NCI-H2227 treated with DMSO at 0.1 percent for 48 hours (cell line): ENCODE measurements around the gene ROBO2.

ENCODE experiments used
- DNase-seq: peaks from one replicate; lab custom pipeline; 2025; lab: John Stamatoyannopoulos, UW

ROBO2 gene

GRCh38 chr3:77052051-77052501 lies 12.2 kb downstream of the ROBO2 start:
- DNase-seq = no peak

GRCh38 chr3:77052733-77053670 lies 13.1 kb downstream of the ROBO2 start:
- DNase-seq = no peak

- DNase-seq = no peak
Measured at GRCh38 chr3:77053795-77054194, 13.9 kb downstream of the ROBO2 start.

- no peak for DNase-seq
Measured at GRCh38 chr3:77055841-77056341, 16.0 kb downstream of the ROBO2 start.

- no peak for DNase-seq
Measured at GRCh38 chr3:77059354-77059753, 19.5 kb downstream of the ROBO2 start.

GRCh38 chr3:77063423-77063822 lies 23.5 kb downstream of the ROBO2 start:
- DNase-seq = peak; percentile 6

- DNase-seq = no peak
Measured at GRCh38 chr3:77065750-77066149, 25.9 kb downstream of the ROBO2 start.

GRCh38 chr3:77066829-77067228 lies 26.9 kb downstream of the ROBO2 start:
- DNase-seq = no peak

GRCh38 chr3:77068808-77069207 lies 28.9 kb downstream of the ROBO2 start:
- DNase-seq = no peak

- DNase-seq = no peak
Measured at GRCh38 chr3:77071364-77071763, 31.5 kb downstream of the ROBO2 start.

GRCh38 chr3:77071809-77072208 lies 31.9 kb downstream of the ROBO2 start:
- no peak for DNase-seq

GRCh38 chr3:77072232-77072631 lies 32.3 kb downstream of the ROBO2 start:
- no peak for DNase-seq

- DNase-seq = no peak
Measured at GRCh38 chr3:77078279-77078678, 38.4 kb downstream of the ROBO2 start.

- DNase-seq = no peak
Measured at GRCh38 chr3:77079988-77080610, 40.2 kb downstream of the ROBO2 start.

GRCh38 chr3:77081240-77081661 lies 41.4 kb downstream of the ROBO2 start:
- DNase-seq = peak; percentile 73

GRCh38 chr3:77084511-77084910 lies 44.6 kb downstream of the ROBO2 start:
- no peak for DNase-seq

- DNase-seq = no peak
Measured at GRCh38 chr3:77086408-77086807, 46.5 kb downstream of the ROBO2 start.

- DNase-seq = no peak
Measured at GRCh38 chr3:77091809-77092208, 51.9 kb downstream of the ROBO2 start.

GRCh38 chr3:77093101-77093500 lies 53.2 kb downstream of the ROBO2 start:
- DNase-seq = no peak

GRCh38 chr3:77096145-77096544 lies 56.2 kb downstream of the ROBO2 start:
- DNase-seq = no peak

- no peak for DNase-seq
Measured at GRCh38 chr3:77096966-77097890, 57.3 kb downstream of the ROBO2 start.
